Measurements from ENCODE around the gene ZNF552.

GRCh38 chr19:57769345-57770131, 45.2 kb downstream of the ZNF552 start, which contains the start of gene ZNF586:
- TF ChIP-seq CTCF (IDR thresholded peaks at IDR 0.05) (no peak), POLR2AphosphoS5 (IDR thresholded peaks at IDR 0.05) (peak; percentile 81 to 95)

All from esophagus muscularis mucosa (tissue), 3 donors.